SK-N-SH treated with all-trans-retinoic acid at 6 μM for 48 hours (cell line): ENCODE results near the gene PLCB1.

Experiments
- ARNTL ChIP-seq: fragments of 450-650 bp; formaldehyde crosslinking; IDR thresholded peaks from 2 replicates; pipeline ENCODE4 v1.5.0; 2020; ENCODE audit warnings: low read depth, mild to moderate bottlenecking, moderate library complexity, borderline replicate concordance
- BACH2 ChIP-seq: fragments of 250-450 bp; sonication (Bioruptor Pico); IDR thresholded peaks from 2 replicates; pipeline ENCODE4 v1.9.0; 2021; ENCODE audit warnings: mild to moderate bottlenecking, borderline replicate concordance
- ISL1 ChIP-seq: fragments of 250-450 bp; sonication (Bioruptor Pico); IDR thresholded peaks from 2 replicates; pipeline ENCODE4 v2.1.2; 2022; ENCODE audit warnings: mild to moderate bottlenecking, moderate library complexity
- RARB ChIP-seq: fragments of 250-450 bp; sonication (Bioruptor Pico); IDR thresholded peaks from 2 replicates; pipeline ENCODE4 v1.8.0; 2021; ENCODE audit warnings: mild to moderate bottlenecking, moderate library complexity
- TOX ChIP-seq: fragments of 250-450 bp; sonication (Bioruptor Pico); IDR thresholded peaks from 2 replicates; pipeline ENCODE4 v1.8.0; 2021; ENCODE audit warnings: mild to moderate bottlenecking, moderate library complexity, borderline replicate concordance
- ZFP3 ChIP-seq: fragments of 250-450 bp; sonication (Bioruptor Pico); IDR thresholded peaks from 2 replicates; pipeline ENCODE4 v1.5.0; 2020; ENCODE audit warnings: mild to moderate bottlenecking, moderate library complexity
- ZFP30 ChIP-seq: fragments of 450-650 bp; formaldehyde crosslinking; IDR thresholded peaks from 2 replicates; pipeline ENCODE4 v1.5.0; 2022; ENCODE audit warnings: mild to moderate bottlenecking, moderate library complexity
- ZNF565 ChIP-seq: fragments of 450-650 bp; formaldehyde crosslinking; conservative IDR thresholded peaks from 2 replicates; pipeline ENCODE4 v1.5.0; 2020; ENCODE audit warnings: low read depth, mild to moderate bottlenecking, moderate library complexity
- ZNF8 ChIP-seq: fragments of 450-650 bp; formaldehyde crosslinking; IDR thresholded peaks from 2 replicates; pipeline ENCODE4 v1.5.0; 2020; ENCODE audit warnings: mild to moderate bottlenecking, moderate library complexity
- TF ChIP-seq, protein P1 (sequence below): fragments of 250-450 bp; sonication (Bioruptor Pico); IDR thresholded peaks from 2 replicates; pipeline ENCODE4 v1.8.0; 2020; ENCODE audit warnings: mild to moderate bottlenecking, moderate library complexity, borderline replicate concordance
- TF ChIP-seq, protein P2 (sequence below): fragments of 250-450 bp; sonication (Bioruptor Pico); IDR thresholded peaks from 2 replicates; pipeline ENCODE4 v1.5.1; 2020; ENCODE audit warnings: low read depth, mild to moderate bottlenecking, moderate library complexity
- TF ChIP-seq, protein P3 (sequence below): fragments of 250-450 bp; sonication (Bioruptor Pico); IDR thresholded peaks from 2 replicates; pipeline ENCODE4 v1.5.0; 2020; ENCODE audit warnings: mild to moderate bottlenecking, moderate library complexity

- TF ChIP-seq BACH2 (CRISPR knock-in tag) (no peak), ZNF565 (no peak), ARNTL (CRISPR knock-in tag) (no peak), TOX (CRISPR knock-in tag) (no peak), ZFP30 (CRISPR knock-in tag) (no peak), ZFP3 (CRISPR knock-in tag) (no peak), ISL1 (CRISPR knock-in tag) (no peak), RARB (no peak), ZNF8 (CRISPR knock-in tag) (no peak)
- TF ChIP-seq, protein P1, sequence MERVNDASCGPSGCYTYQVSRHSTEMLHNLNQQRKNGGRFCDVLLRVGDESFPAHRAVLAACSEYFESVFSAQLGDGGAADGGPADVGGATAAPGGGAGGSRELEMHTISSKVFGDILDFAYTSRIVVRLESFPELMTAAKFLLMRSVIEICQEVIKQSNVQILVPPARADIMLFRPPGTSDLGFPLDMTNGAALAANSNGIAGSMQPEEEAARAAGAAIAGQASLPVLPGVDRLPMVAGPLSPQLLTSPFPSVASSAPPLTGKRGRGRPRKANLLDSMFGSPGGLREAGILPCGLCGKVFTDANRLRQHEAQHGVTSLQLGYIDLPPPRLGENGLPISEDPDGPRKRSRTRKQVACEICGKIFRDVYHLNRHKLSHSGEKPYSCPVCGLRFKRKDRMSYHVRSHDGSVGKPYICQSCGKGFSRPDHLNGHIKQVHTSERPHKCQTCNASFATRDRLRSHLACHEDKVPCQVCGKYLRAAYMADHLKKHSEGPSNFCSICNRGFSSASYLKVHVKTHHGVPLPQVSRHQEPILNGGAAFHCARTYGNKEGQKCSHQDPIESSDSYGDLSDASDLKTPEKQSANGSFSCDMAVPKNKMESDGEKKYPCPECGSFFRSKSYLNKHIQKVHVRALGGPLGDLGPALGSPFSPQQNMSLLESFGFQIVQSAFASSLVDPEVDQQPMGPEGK (CRISPR knock-in tag), result no peak
- TF ChIP-seq, protein P2, sequence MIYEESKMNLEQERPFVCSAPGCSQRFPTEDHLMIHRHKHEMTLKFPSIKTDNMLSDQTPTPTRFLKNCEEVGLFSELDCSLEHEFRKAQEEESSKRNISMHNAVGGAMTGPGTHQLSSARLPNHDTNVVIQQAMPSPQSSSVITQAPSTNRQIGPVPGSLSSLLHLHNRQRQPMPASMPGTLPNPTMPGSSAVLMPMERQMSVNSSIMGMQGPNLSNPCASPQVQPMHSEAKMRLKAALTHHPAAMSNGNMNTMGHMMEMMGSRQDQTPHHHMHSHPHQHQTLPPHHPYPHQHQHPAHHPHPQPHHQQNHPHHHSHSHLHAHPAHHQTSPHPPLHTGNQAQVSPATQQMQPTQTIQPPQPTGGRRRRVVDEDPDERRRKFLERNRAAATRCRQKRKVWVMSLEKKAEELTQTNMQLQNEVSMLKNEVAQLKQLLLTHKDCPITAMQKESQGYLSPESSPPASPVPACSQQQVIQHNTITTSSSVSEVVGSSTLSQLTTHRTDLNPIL (CRISPR knock-in tag), result no peak
- TF ChIP-seq, protein P3, sequence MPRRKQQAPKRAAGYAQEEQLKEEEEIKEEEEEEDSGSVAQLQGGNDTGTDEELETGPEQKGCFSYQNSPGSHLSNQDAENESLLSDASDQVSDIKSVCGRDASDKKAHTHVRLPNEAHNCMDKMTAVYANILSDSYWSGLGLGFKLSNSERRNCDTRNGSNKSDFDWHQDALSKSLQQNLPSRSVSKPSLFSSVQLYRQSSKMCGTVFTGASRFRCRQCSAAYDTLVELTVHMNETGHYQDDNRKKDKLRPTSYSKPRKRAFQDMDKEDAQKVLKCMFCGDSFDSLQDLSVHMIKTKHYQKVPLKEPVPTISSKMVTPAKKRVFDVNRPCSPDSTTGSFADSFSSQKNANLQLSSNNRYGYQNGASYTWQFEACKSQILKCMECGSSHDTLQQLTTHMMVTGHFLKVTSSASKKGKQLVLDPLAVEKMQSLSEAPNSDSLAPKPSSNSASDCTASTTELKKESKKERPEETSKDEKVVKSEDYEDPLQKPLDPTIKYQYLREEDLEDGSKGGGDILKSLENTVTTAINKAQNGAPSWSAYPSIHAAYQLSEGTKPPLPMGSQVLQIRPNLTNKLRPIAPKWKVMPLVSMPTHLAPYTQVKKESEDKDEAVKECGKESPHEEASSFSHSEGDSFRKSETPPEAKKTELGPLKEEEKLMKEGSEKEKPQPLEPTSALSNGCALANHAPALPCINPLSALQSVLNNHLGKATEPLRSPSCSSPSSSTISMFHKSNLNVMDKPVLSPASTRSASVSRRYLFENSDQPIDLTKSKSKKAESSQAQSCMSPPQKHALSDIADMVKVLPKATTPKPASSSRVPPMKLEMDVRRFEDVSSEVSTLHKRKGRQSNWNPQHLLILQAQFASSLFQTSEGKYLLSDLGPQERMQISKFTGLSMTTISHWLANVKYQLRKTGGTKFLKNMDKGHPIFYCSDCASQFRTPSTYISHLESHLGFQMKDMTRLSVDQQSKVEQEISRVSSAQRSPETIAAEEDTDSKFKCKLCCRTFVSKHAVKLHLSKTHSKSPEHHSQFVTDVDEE (CRISPR knock-in tag), result no peak
Observed at GRCh38 chr20:8749986-8750385, 617.9 kb downstream of the PLCB1 start.
